ENCODE measurements around the gene MBP. TPM values are rescaled to one million over a fixed set of nuclear protein-coding genes. Genes with fewer than 3 reads are reported as not detected.

The MBP gene
- total and polyA plus RNA-seq, 10 of the 15 experiments (the other 5 are each of a cell fraction or from before 2014, with no cell fraction given) = 12.2 to 67.8 (median 42.1) TPM

DNA sequence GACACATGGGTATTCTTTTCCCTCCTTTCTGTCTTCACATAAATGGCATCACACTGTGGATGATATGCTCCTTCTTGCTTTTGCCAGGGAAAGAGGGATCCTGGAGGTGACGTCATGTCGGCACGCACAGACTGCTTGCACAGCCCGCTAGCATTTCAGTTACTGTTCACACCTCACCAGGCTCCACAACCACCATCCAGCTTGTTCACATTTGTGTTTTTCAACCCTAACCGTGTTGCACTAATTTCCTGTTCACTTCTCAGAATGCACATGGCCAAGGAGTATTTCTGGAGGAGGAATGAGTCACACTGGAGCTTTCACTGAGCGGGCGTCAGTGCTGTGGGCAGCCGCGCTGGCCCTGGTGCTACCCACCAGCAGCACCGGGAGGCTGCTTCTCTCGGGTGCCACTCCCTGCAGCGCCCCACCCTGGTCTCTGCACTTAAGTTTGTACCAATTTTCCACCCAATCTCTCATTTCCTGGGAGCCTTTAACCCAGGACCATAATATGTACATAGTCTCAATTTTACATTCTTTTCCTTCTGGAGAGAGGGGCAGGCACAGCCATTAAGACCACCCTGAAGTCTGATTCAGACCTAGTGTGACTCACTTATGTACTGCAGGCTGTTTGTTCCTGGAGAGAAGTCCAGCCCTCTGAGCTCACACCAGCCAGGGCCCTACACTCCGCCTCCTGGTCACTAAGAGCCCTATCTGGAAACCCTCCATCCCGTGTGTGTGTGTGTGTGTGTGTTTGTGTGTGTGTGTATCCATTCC is 65.1 kb downstream of the MBP start (continued):
- TF ChIP-seq, protein P1, sequence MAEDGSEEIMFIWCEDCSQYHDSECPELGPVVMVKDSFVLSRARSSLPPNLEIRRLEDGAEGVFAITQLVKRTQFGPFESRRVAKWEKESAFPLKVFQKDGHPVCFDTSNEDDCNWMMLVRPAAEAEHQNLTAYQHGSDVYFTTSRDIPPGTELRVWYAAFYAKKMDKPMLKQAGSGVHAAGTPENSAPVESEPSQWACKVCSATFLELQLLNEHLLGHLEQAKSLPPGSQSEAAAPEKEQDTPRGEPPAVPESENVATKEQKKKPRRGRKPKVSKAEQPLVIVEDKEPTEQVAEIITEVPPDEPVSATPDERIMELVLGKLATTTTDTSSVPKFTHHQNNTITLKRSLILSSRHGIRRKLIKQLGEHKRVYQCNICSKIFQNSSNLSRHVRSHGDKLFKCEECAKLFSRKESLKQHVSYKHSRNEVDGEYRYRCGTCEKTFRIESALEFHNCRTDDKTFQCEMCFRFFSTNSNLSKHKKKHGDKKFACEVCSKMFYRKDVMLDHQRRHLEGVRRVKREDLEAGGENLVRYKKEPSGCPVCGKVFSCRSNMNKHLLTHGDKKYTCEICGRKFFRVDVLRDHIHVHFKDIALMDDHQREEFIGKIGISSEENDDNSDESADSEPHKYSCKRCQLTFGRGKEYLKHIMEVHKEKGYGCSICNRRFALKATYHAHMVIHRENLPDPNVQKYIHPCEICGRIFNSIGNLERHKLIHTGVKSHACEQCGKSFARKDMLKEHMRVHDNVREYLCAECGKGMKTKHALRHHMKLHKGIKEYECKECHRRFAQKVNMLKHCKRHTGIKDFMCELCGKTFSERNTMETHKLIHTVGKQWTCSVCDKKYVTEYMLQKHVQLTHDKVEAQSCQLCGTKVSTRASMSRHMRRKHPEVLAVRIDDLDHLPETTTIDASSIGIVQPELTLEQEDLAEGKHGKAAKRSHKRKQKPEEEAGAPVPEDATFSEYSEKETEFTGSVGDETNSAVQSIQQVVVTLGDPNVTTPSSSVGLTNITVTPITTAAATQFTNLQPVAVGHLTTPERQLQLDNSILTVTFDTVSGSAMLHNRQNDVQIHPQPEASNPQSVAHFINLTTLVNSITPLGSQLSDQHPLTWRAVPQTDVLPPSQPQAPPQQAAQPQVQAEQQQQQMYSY (CRISPR knock-in tag; IDR thresholded peaks at IDR 0.05) = no peak
- no peak for TF ChIP-seq YBX1 (IDR thresholded peaks at IDR 0.05)
- TF ChIP-seq SMAD5 (IDR thresholded peaks at IDR 0.05; ENCODE audit: low read depth) = no peak
- TF ChIP-seq CHD4 (IDR thresholded peaks at IDR 0.05) = no peak
- TF ChIP-seq EGR1 (IDR thresholded peaks at IDR 0.05; ENCODE audit: borderline replicate concordance in 1 of 2, low read depth in 2 of 2, low read length in 2 of 2) = peak in 1 of 2 experiments; percentile 57; a peak in 2 of 3 replicates
- TF ChIP-seq, protein P2, sequence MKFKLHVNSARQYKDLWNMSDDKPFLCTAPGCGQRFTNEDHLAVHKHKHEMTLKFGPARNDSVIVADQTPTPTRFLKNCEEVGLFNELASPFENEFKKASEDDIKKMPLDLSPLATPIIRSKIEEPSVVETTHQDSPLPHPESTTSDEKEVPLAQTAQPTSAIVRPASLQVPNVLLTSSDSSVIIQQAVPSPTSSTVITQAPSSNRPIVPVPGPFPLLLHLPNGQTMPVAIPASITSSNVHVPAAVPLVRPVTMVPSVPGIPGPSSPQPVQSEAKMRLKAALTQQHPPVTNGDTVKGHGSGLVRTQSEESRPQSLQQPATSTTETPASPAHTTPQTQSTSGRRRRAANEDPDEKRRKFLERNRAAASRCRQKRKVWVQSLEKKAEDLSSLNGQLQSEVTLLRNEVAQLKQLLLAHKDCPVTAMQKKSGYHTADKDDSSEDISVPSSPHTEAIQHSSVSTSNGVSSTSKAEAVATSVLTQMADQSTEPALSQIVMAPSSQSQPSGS (IDR thresholded peaks at IDR 0.05; ENCODE audit: low read length) = peak; percentile 40; the same call in 1 of the 2 replicates
- TF ChIP-seq YY1 (IDR thresholded peaks at IDR 0.05; ENCODE audit: low read depth, low read length) = no peak
- peak; percentile 46; the same call in 1 of the 2 replicates for TF ChIP-seq ZNF217 (IDR thresholded peaks at IDR 0.05)
- no peak for TF ChIP-seq POLR2A (IDR thresholded peaks at IDR 0.05; ENCODE audit: low read depth, low read length)
- TF ChIP-seq, protein P3, sequence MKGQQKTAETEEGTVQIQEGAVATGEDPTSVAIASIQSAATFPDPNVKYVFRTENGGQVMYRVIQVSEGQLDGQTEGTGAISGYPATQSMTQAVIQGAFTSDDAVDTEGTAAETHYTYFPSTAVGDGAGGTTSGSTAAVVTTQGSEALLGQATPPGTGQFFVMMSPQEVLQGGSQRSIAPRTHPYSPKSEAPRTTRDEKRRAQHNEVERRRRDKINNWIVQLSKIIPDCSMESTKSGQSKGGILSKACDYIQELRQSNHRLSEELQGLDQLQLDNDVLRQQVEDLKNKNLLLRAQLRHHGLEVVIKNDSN (IDR thresholded peaks at IDR 0.05; ENCODE audit: borderline replicate concordance, extremely low read length, insufficient read depth, low read depth, low read length) = no peak
- TF ChIP-seq MEF2B (IDR thresholded peaks at IDR 0.05; ENCODE audit: partially characterized antibody, poor library complexity, severe bottlenecking) = peak; percentile 27
- no peak; the same call in 1 of the 2 replicates for TF ChIP-seq TARDBP (IDR thresholded peaks at IDR 0.05; ENCODE audit: borderline replicate concordance)
- TF ChIP-seq, protein P4, sequence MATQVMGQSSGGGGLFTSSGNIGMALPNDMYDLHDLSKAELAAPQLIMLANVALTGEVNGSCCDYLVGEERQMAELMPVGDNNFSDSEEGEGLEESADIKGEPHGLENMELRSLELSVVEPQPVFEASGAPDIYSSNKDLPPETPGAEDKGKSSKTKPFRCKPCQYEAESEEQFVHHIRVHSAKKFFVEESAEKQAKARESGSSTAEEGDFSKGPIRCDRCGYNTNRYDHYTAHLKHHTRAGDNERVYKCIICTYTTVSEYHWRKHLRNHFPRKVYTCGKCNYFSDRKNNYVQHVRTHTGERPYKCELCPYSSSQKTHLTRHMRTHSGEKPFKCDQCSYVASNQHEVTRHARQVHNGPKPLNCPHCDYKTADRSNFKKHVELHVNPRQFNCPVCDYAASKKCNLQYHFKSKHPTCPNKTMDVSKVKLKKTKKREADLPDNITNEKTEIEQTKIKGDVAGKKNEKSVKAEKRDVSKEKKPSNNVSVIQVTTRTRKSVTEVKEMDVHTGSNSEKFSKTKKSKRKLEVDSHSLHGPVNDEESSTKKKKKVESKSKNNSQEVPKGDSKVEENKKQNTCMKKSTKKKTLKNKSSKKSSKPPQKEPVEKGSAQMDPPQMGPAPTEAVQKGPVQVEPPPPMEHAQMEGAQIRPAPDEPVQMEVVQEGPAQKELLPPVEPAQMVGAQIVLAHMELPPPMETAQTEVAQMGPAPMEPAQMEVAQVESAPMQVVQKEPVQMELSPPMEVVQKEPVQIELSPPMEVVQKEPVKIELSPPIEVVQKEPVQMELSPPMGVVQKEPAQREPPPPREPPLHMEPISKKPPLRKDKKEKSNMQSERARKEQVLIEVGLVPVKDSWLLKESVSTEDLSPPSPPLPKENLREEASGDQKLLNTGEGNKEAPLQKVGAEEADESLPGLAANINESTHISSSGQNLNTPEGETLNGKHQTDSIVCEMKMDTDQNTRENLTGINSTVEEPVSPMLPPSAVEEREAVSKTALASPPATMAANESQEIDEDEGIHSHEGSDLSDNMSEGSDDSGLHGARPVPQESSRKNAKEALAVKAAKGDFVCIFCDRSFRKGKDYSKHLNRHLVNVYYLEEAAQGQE (IDR thresholded peaks at IDR 0.05; ENCODE audit: low read depth, low read length) = peak; percentile 50; the same call in 1 of the 2 replicates
- peak; percentile 94 for TF ChIP-seq ATF7 (IDR thresholded peaks at IDR 0.05; ENCODE audit: low read depth)
- no peak for TF ChIP-seq NR2F1 (conservative IDR thresholded peaks at IDR 0.05)
- TF ChIP-seq HDAC2 (IDR thresholded peaks at IDR 0.05) = no peak
- TF ChIP-seq CBX5 (IDR thresholded peaks at IDR 0.05; ENCODE audit: low read depth) = no peak
- TF ChIP-seq ETV6 (conservative IDR thresholded peaks at IDR 0.05 in 1 of 2, IDR thresholded peaks at IDR 0.05 in 1 of 2; ENCODE audit: borderline replicate concordance in 1 of 2, low read depth in 1 of 2) = peak in 1 of 2 experiments; percentile 63; a peak in 2 of 4 replicates
- TF ChIP-seq LARP7 (IDR thresholded peaks at IDR 0.05) = no peak
- peak; percentile 69 for TF ChIP-seq BCL11A (IDR thresholded peaks at IDR 0.05; ENCODE audit: low read depth, low read length)

Data from GM12878 (cell line).